ENCODE results near the gene SDK2.

The SDK2 gene

DNA sequence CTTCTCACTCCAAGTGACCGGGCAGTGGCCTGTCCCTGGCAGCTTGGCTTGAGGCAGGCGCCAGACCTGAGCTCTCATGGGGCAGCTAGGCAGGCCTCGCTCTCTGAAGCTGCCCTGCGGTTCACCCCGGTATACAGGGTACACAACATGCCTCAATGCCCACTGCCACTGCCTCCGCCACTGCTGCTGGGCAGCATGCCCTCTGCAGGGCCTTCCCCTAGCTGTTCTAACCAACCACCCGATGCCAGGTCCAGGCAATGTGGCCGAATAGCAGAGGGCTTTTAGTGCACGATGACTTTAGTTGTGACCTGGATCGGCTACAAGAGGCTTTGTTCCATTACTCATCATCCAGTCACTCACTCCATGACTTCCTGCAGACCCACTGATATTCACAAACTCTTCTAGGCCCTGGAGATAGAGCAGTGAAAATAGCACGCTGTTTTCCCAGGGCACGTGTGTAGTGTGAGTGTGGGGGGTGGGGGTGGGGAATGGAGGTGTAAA is 352.2 kb downstream of the SDK2 start:
- peaks cover 10% of the 10 kb centered on the region for H3K4me1 Mint-ChIP-seq
- H3K9me3 Mint-ChIP-seq, result no peaks in the 10 kb centered on the region
- peaks cover 1% of the 10 kb centered on the region for H3K27me3 Mint-ChIP-seq
- H3K27ac Mint-ChIP-seq, result no peak overlapping the region
- H3K4me3 Mint-ChIP-seq, result no peak overlapping the region
- no peaks in the 10 kb centered on the region for H3K36me3 Mint-ChIP-seq

DNA sequence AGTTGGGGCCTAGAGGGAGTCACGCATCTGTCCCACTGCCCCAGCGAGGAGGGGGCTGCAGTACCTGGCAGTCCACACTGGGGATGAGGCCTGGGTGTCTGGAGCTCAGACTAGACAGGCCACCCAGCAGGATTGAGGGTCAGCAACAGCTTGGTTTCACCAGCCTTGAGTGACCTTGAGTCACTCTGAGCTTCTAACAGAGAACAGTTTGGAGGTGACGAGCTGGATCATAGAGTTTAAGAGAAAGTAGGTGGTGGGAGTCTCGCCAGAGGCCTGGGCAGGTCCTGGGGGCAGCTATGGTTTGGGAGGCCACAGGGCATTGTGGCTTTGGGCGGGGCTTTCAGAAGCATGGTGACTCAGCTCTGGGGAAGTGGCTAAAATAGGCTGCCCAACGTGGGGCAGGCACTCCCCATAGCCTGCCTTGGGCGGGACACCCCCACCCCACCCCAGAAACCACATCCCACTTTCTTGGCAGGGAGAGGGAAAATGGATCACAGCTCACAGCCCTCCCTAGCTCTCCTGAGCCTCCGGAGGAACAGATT is 352.9 kb downstream of the SDK2 start:
- no peak overlapping the region for H3K4me3 Mint-ChIP-seq
- peaks cover 1% of the 10 kb centered on the region for H3K27me3 Mint-ChIP-seq
- no peaks in the 10 kb centered on the region for H3K9me3 Mint-ChIP-seq
- H3K27ac Mint-ChIP-seq, result no peak overlapping the region
- no peaks in the 10 kb centered on the region for H3K36me3 Mint-ChIP-seq
- peaks cover 10% of the 10 kb centered on the region for H3K4me1 Mint-ChIP-seq

DNA sequence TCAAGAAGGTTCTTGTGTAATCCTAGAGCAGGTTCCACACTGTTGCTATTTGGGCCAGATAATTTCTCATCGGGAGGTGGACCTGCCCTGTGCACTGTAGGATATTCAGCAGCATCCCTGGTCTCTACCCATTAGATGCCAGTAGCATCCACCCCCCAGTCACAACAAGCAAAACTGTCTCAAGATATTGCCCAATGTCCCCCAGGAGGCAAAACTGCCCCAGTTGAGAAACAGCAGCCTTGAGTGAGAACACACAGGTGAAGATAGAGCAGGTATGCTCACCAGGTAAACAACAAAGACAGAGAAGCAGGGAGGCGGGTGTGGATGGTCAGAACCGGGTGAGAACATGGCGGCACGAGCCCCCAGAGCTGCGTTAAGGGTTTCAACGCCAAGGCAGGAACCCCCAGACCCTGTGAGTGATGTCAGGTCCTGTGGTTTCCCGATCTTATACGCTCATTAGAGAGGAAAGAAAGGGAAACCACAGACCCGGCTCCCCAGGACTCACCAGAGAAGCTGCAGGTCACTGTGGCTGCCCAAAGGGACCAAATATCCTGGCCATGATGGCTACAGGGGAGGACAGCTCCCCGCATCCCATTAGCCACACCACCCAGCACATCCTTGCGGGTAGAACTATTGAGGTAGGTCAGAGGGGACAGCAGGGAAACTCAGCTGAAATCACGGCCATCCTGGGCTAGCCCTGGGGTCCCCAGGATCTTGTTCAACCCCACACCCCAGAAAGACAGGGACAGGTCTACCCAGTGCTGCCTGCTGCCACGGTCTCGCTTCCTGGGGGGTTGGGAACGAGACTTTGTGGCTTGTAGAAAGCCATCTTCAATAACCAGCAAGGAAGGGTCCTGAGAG is 353.6 kb downstream of the SDK2 start:
- Mint-ChIP-seq H3K4me1 (peaks cover 10% of the 10 kb centered on the region), H3K27me3 (peaks cover 1% of the 10 kb centered on the region), H3K9me3 (no peaks in the 10 kb centered on the region), H3K27ac (no peak overlapping the region), H3K36me3 (no peaks in the 10 kb centered on the region), H3K4me3 (no peak overlapping the region)

GRCh38 chr17:73289549-73290254 is 354.5 kb downstream of the SDK2 start:
- no peaks in the 10 kb centered on the region for H3K9me3 Mint-ChIP-seq
- H3K4me3 Mint-ChIP-seq, result no peak overlapping the region
- H3K27ac Mint-ChIP-seq, result no peak overlapping the region
- H3K27me3 Mint-ChIP-seq, result peaks cover 1% of the 10 kb centered on the region
- peaks cover 10% of the 10 kb centered on the region for H3K4me1 Mint-ChIP-seq
- H3K36me3 Mint-ChIP-seq, result no peaks in the 10 kb centered on the region

DNA sequence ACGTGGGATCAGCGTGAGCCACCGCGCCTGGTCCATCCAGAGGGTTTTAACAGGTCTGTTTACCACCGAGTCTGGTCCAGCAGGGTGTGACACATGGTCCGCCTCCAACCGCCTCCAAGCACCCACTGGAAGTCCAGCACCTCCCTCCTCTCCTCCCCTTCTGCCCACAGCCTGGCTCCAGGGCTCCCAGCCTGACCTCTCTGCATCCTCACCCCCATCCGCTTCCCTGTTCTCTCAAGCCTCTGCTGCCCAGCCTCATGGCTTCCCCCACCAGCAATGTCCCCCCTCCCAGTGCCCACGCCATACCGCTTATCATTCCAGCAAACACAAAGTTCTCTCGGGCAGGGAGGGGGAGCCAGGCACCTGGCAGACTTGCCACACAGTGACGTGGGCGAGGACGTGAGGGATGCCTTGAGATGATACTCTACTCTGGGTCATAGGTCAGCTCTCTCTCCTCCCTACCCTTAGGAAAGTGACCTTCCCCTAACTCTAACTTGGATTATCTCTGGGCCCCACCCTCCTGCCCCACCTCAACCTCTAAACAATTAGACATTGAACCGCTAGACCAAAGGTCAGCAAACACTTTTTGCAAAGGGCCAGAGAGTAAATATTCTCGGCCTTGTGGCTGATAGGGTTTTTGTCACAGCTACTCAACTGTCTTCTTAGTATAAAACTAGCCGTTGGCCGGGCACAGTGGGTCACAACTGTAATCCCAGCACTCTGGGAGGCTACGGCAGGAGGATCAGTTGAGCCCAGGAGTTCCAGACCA is 355.5 kb downstream of the SDK2 start:
- Mint-ChIP-seq H3K27ac (no peak overlapping the region), H3K9me3 (no peaks in the 10 kb centered on the region), H3K36me3 (no peaks in the 10 kb centered on the region), H3K4me3 (no peak overlapping the region), H3K4me1 (peaks cover 10% of the 10 kb centered on the region), H3K27me3 (peaks cover 1% of the 10 kb centered on the region)

DNA sequence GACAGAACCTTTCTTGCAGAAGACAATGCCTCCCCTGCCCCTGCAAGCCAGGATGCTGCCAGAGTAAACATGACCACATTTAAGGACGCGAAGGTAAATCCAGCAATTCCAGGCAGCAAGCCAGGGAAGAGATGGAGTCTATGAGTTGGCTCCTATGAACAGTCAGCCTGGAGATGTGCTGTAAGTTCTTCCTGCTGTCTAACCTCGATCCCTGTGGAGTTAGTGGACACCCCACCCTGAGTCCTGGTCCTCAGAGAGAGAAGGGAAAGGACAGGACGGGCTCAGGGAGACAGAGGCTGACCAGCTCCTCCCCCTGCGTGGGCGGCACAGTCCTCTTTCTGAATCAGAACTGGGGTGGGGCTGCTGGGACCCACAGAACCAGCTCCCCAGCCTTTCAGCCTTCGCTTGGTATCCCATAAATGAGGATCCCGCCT is 357.4 kb downstream of the SDK2 start:
- H3K27me3 Mint-ChIP-seq, result peaks cover 1% of the 10 kb centered on the region
- H3K4me1 Mint-ChIP-seq, result peaks cover 10% of the 10 kb centered on the region
- no peaks in the 10 kb centered on the region for H3K9me3 Mint-ChIP-seq
- H3K36me3 Mint-ChIP-seq, result no peaks in the 10 kb centered on the region
- H3K27ac Mint-ChIP-seq, result no peak overlapping the region
- no peak overlapping the region for H3K4me3 Mint-ChIP-seq

DNA sequence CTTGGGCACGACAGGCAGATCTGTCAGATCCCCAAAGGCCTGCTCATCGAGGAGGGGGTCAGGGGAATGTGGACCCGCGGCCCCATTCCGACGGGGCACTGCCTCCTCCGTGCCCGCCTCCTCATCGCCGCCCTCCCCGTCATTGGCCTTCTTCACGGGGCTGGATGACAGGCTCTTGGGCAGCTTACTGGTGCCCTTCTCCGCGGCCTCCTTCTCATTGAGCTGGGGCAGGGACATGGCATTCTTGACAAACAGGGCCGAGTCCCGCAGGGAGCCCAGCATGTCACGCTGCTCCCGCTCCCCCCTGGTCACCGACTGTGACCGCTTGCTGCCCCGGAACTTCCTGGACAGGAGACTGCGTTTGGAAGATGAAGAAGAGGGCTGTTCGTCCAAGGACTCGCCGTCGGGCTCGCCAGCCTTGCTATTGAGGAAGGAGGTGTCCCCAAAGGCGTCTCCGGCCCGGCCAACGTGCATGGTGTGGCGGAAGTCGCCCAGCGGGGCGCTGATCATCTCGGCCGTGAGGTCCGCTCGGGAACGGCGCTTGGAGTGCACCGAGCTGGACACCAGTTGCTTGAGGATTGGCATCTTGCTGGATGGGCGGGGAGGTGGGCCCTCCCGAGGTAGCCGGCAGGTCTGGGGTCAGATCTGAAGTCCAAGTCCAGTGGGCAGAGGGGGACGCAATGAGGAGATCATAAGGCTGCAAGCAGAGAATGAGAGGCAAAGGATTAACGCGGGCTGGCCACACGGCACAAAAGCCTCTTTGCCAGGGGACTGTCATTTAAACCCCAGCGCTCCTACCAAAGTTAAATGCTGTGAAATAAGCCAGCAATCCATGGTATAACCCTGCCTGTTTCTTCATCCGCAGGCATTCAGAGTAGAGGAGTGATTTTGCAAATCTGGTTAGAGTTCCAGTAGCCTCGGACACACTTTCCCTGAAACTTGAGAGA is 358.1 kb downstream of the SDK2 start:
- no peak overlapping the region for H3K4me3 Mint-ChIP-seq
- no peaks in the 10 kb centered on the region for H3K36me3 Mint-ChIP-seq
- H3K9me3 Mint-ChIP-seq, result no peaks in the 10 kb centered on the region
- H3K27me3 Mint-ChIP-seq, result peaks cover 1% of the 10 kb centered on the region
- H3K27ac Mint-ChIP-seq, result no peak overlapping the region
- H3K4me1 Mint-ChIP-seq, result peaks cover 9% of the 10 kb centered on the region

DNA sequence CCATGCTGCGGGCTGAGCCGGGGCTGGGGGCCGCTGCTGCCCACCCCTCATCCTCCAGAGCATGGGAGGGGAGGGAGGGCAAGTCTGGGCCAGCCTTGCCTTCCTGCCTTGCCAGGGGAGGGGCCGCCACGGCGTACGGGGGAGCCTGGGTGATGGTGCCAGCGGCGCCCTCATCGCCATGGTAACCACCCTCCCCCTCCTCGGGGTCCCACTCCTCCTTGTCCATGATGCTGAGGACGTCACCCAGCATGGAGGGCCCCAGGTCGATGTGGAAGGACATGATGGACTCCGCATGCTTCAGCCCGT is 358.7 kb downstream of the SDK2 start:
- Mint-ChIP-seq H3K27ac (no peak overlapping the region), H3K27me3 (peaks cover 1% of the 10 kb centered on the region), H3K4me1 (peaks cover 3% of the 10 kb centered on the region), H3K36me3 (no peaks in the 10 kb centered on the region), H3K4me3 (no peak overlapping the region), H3K9me3 (no peaks in the 10 kb centered on the region)

DNA sequence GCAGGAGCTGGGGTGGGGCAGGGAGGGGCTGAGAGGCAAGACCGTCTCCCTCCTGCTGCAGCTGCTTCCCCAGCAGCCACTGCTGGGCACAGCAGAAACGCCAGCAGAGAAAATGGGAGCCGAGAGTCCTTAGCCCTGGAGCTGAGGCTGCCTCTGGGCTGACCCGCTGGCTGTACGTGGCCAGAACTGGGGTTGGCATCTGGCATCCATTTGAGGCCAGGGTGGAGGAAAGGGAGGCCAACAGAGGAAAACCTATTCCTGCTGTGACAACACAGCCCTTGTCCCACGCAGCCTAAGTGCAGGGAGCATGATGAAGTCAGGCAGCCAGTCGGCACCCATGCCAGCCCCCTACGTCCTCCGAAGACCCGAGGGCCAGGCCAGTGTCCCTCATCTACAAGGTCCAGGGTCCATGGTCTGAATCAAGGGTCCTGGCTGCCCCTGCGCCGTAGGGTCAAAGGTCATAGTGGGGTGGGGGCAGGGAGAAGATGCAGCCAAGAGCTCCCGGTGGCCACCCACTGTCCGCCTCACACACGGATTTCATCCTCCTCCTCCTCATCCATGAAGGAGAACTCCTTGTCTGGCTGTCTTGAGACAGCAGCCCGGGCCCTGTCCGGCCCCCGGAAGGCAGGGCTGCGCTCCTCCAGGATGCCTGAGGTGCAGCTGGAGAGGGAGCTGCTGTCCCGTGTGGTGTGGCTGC is 359.2 kb downstream of the SDK2 start:
- Mint-ChIP-seq H3K9me3 (no peaks in the 10 kb centered on the region), H3K27me3 (peaks cover 1% of the 10 kb centered on the region), H3K4me1 (no peaks in the 10 kb centered on the region), H3K27ac (no peak overlapping the region), H3K4me3 (no peak overlapping the region), H3K36me3 (no peaks in the 10 kb centered on the region)

All from activated naive CD4-positive, alpha-beta T cell treated with anti-CD3 and anti-CD28 coated beads, Interleukin-2, amount 50 U/mL, for 24 hours (primary cell).